Memory B cell (primary cell): Measurements from ENCODE around the gene RPS5.
"Not testable (repeated sequence)": the region's sequence is repeated elsewhere in the genome, so short reads cannot be mapped to it uniquely, and the experiment has no call there.

Experiments used
- ATAC-seq: fragments of 150-1000 bp; cut with Tn5 transposase; 2 replicates; pipeline ENCODE4 v1.10.0; 2021; ENCODE audit warnings: low read depth, mild to moderate bottlenecking, moderate library complexity
- DNase-seq, 2 donors: peaks; one replicate each; pipeline ENCODE4 v3.0.0; 2022; ENCODE audit warnings: low spot score in 2 of 2
- H3K27ac Mint-ChIP-seq: one replicate; pipeline ENCODE4 v1.8.0; 2022; ENCODE audit warnings: mild to moderate bottlenecking, moderate library complexity, mixed read lengths
- H3K27me3 Mint-ChIP-seq: one replicate; pipeline ENCODE4 v1.8.0; 2022; ENCODE audit warnings: mixed read lengths
- H3K36me3 Mint-ChIP-seq: one replicate; pipeline ENCODE4 v1.8.0; 2022; ENCODE audit warnings: mild to moderate bottlenecking, mixed read lengths
- H3K4me1 Mint-ChIP-seq: one replicate; pipeline ENCODE4 v1.8.0; 2022; ENCODE audit warnings: mixed read lengths
- H3K4me3 Mint-ChIP-seq: one replicate; pipeline ENCODE4 v1.8.0; 2022; ENCODE audit warnings: mild to moderate bottlenecking, moderate library complexity, mixed read lengths
- H3K9me3 Mint-ChIP-seq: one replicate; pipeline ENCODE4 v1.8.0; 2022; ENCODE audit warnings: mixed read lengths

Gene RPS5

GRCh38 chr19:58386576-58387337 is at the start of gene RPS5:
Gene RPS5, plus strand, starts transcription at chr19:58387269. Its CDS starts 869 bp downstream, at chr19:58388138.
- peak; percentile 79 to 93 for DNase-seq
- H3K4me1 Mint-ChIP-seq: peaks cover 21% of the 10 kb centered on the region
- peak within 1 kb of the TSS; percentile 89 for H3K27ac Mint-ChIP-seq
- peaks cover 12% of the 10 kb centered on the region for H3K36me3 Mint-ChIP-seq
- H3K4me3 Mint-ChIP-seq: peak within 1 kb of the TSS; percentile 92
- no peaks in the 10 kb centered on the region for H3K27me3 Mint-ChIP-seq
- no peaks in the 10 kb centered on the region for H3K9me3 Mint-ChIP-seq
- ATAC-seq: peak; percentile 85

GRCh38 chr19:58338336-58338735 is 48.7 kb upstream of the RPS5 start:
- no peak for ATAC-seq
- peaks cover 35% of the 10 kb centered on the region for H3K36me3 Mint-ChIP-seq
- no peak for DNase-seq
- H3K27me3 Mint-ChIP-seq: no peaks in the 10 kb centered on the region
- H3K9me3 Mint-ChIP-seq: no peaks in the 10 kb centered on the region
- H3K4me3 Mint-ChIP-seq: no peak overlapping the region
- H3K4me1 Mint-ChIP-seq: peaks cover 6% of the 10 kb centered on the region
- no peak overlapping the region for H3K27ac Mint-ChIP-seq

GRCh38 chr19:58338825-58339558 is 48.1 kb upstream of the RPS5 start:
- DNase-seq (no peak), ATAC-seq (no peak)
- peaks cover 6% of the 10 kb centered on the region for H3K4me1 Mint-ChIP-seq
- no peaks in the 10 kb centered on the region for H3K27me3 Mint-ChIP-seq
- H3K4me3 Mint-ChIP-seq: no peak overlapping the region
- H3K36me3 Mint-ChIP-seq: peaks cover 35% of the 10 kb centered on the region
- H3K9me3 Mint-ChIP-seq: no peaks in the 10 kb centered on the region
- no peak overlapping the region for H3K27ac Mint-ChIP-seq

- H3K27me3 Mint-ChIP-seq: no peaks in the 10 kb centered on the region
Observed at GRCh38 chr19:58345558-58345957, 41.5 kb upstream of the RPS5 start.

GRCh38 chr19:58346961-58347929 is 39.8 kb upstream of the RPS5 start:
- H3K36me3 Mint-ChIP-seq: peaks cover 11% of the 10 kb centered on the region
- H3K27me3 Mint-ChIP-seq: no peaks in the 10 kb centered on the region
- H3K4me1 Mint-ChIP-seq: peaks cover 13% of the 10 kb centered on the region
- H3K27ac Mint-ChIP-seq: peak overlapping the region; percentile 81
- H3K4me3 Mint-ChIP-seq: peak overlapping the region; percentile 98
- DNase-seq (peak; percentile 57 to 78), ATAC-seq (peak; percentile 89)
- peaks cover 2% of the 10 kb centered on the region for H3K9me3 Mint-ChIP-seq

More at GRCh38 chr19:58345558-58345957, 41.5 kb upstream of the RPS5 start:
- Mint-ChIP-seq H3K27ac (no peak overlapping the region), H3K4me1 (peaks cover 11% of the 10 kb centered on the region), H3K9me3 (peaks cover 2% of the 10 kb centered on the region), H3K36me3 (peaks cover 14% of the 10 kb centered on the region), H3K4me3 (peak overlapping the region; percentile 98)
- no peak for ATAC-seq
- no peak for DNase-seq

- DNase-seq, H3K27me3 Mint-ChIP-seq, H3K9me3 Mint-ChIP-seq: not testable (repeated sequence)
- Mint-ChIP-seq H3K27ac (peak overlapping the region; percentile 81), H3K4me3 (peak overlapping the region; percentile 98), H3K4me1 (peaks cover 13% of the 10 kb centered on the region), H3K36me3 (peaks cover 12% of the 10 kb centered on the region)
- ATAC-seq: peak; percentile 6
Observed at GRCh38 chr19:58348080-58348479, 39.0 kb upstream of the RPS5 start.

- H3K9me3 Mint-ChIP-seq: peaks cover 2% of the 10 kb centered on the region
- peaks cover 12% of the 10 kb centered on the region for H3K36me3 Mint-ChIP-seq
- peak overlapping the region; percentile 82 for H3K4me3 Mint-ChIP-seq
- peak overlapping the region; percentile 74 for H3K27ac Mint-ChIP-seq
- H3K4me1 Mint-ChIP-seq: peaks cover 13% of the 10 kb centered on the region
- ATAC-seq (no peak), DNase-seq (no peak)
- no peaks in the 10 kb centered on the region for H3K27me3 Mint-ChIP-seq
Observed at GRCh38 chr19:58349590-58349989, 37.5 kb upstream of the RPS5 start.

GRCh38 chr19:58350001-58350861 is 36.8 kb upstream of the RPS5 start:
- peak overlapping the region; percentile 82 for H3K4me3 Mint-ChIP-seq
- H3K9me3 Mint-ChIP-seq: peaks cover 2% of the 10 kb centered on the region

GRCh38 chr19:58350871-58351557 is 36.1 kb upstream of the RPS5 start:
- no peak for ATAC-seq
- Mint-ChIP-seq H3K27ac (no peak overlapping the region), H3K36me3 (peaks cover 12% of the 10 kb centered on the region), H3K9me3 (peaks cover 2% of the 10 kb centered on the region), H3K4me1 (peaks cover 10% of the 10 kb centered on the region), H3K4me3 (no peak overlapping the region), H3K27me3 (no peaks in the 10 kb centered on the region)
- DNase-seq: no peak

More at GRCh38 chr19:58350001-58350861, 36.8 kb upstream of the RPS5 start:
- no peak for ATAC-seq
- peak overlapping the region; percentile 74 for H3K27ac Mint-ChIP-seq
- no peak for DNase-seq
- H3K36me3 Mint-ChIP-seq: peaks cover 12% of the 10 kb centered on the region
- peaks cover 13% of the 10 kb centered on the region for H3K4me1 Mint-ChIP-seq
- H3K27me3 Mint-ChIP-seq: no peaks in the 10 kb centered on the region

- ATAC-seq: no peak
- Mint-ChIP-seq H3K27me3 (no peaks in the 10 kb centered on the region), H3K4me3 (no peak overlapping the region), H3K36me3 (peaks cover 12% of the 10 kb centered on the region), H3K27ac (no peak overlapping the region), H3K9me3 (peaks cover 2% of the 10 kb centered on the region), H3K4me1 (peaks cover 10% of the 10 kb centered on the region)
- no peak for DNase-seq
Observed at GRCh38 chr19:58351558-58351878, 35.6 kb upstream of the RPS5 start.

GRCh38 chr19:58351990-58352755 is 34.9 kb upstream of the RPS5 start:
- H3K9me3 Mint-ChIP-seq: peaks cover 2% of the 10 kb centered on the region
- H3K27me3 Mint-ChIP-seq: no peaks in the 10 kb centered on the region
- no peak overlapping the region for H3K4me3 Mint-ChIP-seq
- ATAC-seq (no peak), DNase-seq (no peak)
- peaks cover 10% of the 10 kb centered on the region for H3K4me1 Mint-ChIP-seq
- peaks cover 12% of the 10 kb centered on the region for H3K36me3 Mint-ChIP-seq
- H3K27ac Mint-ChIP-seq: no peak overlapping the region
